Smooth muscle cell (in vitro differentiated cells): ENCODE data around the gene PRR5. TPM values are rescaled to one million over a fixed set of nuclear protein-coding genes. Genes with fewer than 3 reads are reported as not detected.

Source experiments
- DNase-seq: peaks from one replicate; lab custom pipeline; 2025; ENCODE audit not compliant: unreplicated experiment; lab: John Stamatoyannopoulos, UW
- H2AFZ ChIP-seq: fragments of 200-600 bp; sonication (generic); 2 replicates; pipeline ENCODE4 v1.6.0; 2016; ENCODE audit warnings: antibody characterized with exemption, low read depth, mild to moderate bottlenecking
- H3F3A ChIP-seq: fragments of 200-600 bp; sonication (generic); 2 replicates; pipeline ENCODE4 v1.6.0; 2017; ENCODE audit warnings: antibody characterized with exemption, low read depth
- H3K27ac ChIP-seq: fragments of 200-600 bp; sonication (generic); 2 replicates; pipeline ENCODE4 v1.5.1; 2016; ENCODE audit warnings: low read depth, mild to moderate bottlenecking
- H3K27me3 ChIP-seq: fragments of 200-600 bp; sonication (generic); 2 replicates; pipeline ENCODE4 v1.6.1; 2016; ENCODE audit warnings: low read depth, mild to moderate bottlenecking
- H3K36me3 ChIP-seq: fragments of 200-600 bp; sonication (generic); 2 replicates; pipeline ENCODE4 v1.5.1; 2016; ENCODE audit warnings: low read depth
- H3K4me1 ChIP-seq: fragments of 200-600 bp; sonication (generic); 2 replicates; pipeline ENCODE4 v1.5.1; 2016; ENCODE audit warnings: low read depth
- H3K4me2 ChIP-seq: fragments of 200-600 bp; sonication (generic); 2 replicates; pipeline ENCODE4 v1.6.0; 2016; ENCODE audit warnings: mild to moderate bottlenecking
- H3K4me3 ChIP-seq: fragments of 200-600 bp; sonication (generic); 2 replicates; pipeline ENCODE4 v1.5.1; 2016; ENCODE audit warnings: mild to moderate bottlenecking
- H3K79me2 ChIP-seq: fragments of 200-600 bp; sonication (generic); 2 replicates; pipeline ENCODE4 v1.6.0; 2016; ENCODE audit warnings: low read depth, mild to moderate bottlenecking
- H3K9ac ChIP-seq: fragments of 200-600 bp; sonication (generic); 2 replicates; pipeline ENCODE4 v1.6.0; 2016; ENCODE audit warnings: low read depth
- H3K9me3 ChIP-seq: fragments of 200-600 bp; sonication (generic); replicated peaks from 2 replicates; pipeline ENCODE4 v1.5.1; 2016; ENCODE audit warnings: low read depth
- H4K20me1 ChIP-seq: fragments of 200-600 bp; sonication (generic); 2 replicates; pipeline ENCODE4 v1.6.0; 2016; ENCODE audit warnings: low read depth
- CTCF ChIP-seq: fragments of 200-600 bp; sonication (generic); IDR thresholded peaks from 2 replicates; pipeline ENCODE4 v1.5.1; 2017; ENCODE audit warnings: borderline replicate concordance, mild to moderate bottlenecking, antibody characterized with exemption; ENCODE audit not compliant: insufficient read depth, poor library complexity, severe bottlenecking
- WGBS: methylation state at CpG from one replicate; pipeline ENCODE4 v1.1.7; 2016; ENCODE audit warnings: low lambda C conversion rate; 5-methylcytosine and 5-hydroxymethylcytosine counted together
- polyA plus RNA-seq: library from polyadenylated mRNA; unstranded; fragments of >200 nt; fragmentation: Nextera tagmentation; extraction: Ambion mirVana; gene quantifications from 2 replicates; pipeline ENCODE4 v1.2.1, GENCODE V29; 2016
- total RNA-seq: library from RNA; depleted of rRNA; stranded (reverse); fragments of >200 nt; gene quantifications from 2 replicates; pipeline ENCODE4 v1.2.3, GENCODE V29; 2014

PRR5 gene
- total and polyA plus RNA-seq, 2 experiments from 2014 or later: 16.3 to 25.5 TPM

- H3K27me3 ChIP-seq: no peaks in the 10 kb centered on the region
- 94% methylated on average over 25 of the region's 27 CpGs for WGBS
- no peaks in the 10 kb centered on the region for H3K36me3 ChIP-seq
- no peak overlapping the region for H3K27ac ChIP-seq
- no peak overlapping the region for H3K4me3 ChIP-seq
- no peak for TF ChIP-seq CTCF
- H3K9ac ChIP-seq: no peak overlapping the region
- H3K9me3 ChIP-seq: no peaks in the 10 kb centered on the region
- H4K20me1 ChIP-seq: peaks cover 43% of the 10 kb centered on the region
- no peak for DNase-seq
- H3K79me2 ChIP-seq: no peaks in the 10 kb centered on the region
- no peaks in the 10 kb centered on the region for H3F3A ChIP-seq
- H2AFZ ChIP-seq: no peak overlapping the region
- no peak overlapping the region for H3K4me2 ChIP-seq
- no peaks in the 10 kb centered on the region for H3K4me1 ChIP-seq
These were observed 30.7 kb downstream of the PRR5 start for GRCh38 chr22:44732661-44733060.

- Histone ChIP-seq H3K9ac (no peak overlapping the region), H3K27ac (no peak overlapping the region), H3K4me3 (no peak overlapping the region), H3K4me1 (no peaks in the 10 kb centered on the region), H3K36me3 (no peaks in the 10 kb centered on the region), H3F3A (no peaks in the 10 kb centered on the region), H3K9me3 (no peaks in the 10 kb centered on the region), H3K79me2 (no peaks in the 10 kb centered on the region), H2AFZ (no peak overlapping the region), H3K27me3 (no peaks in the 10 kb centered on the region), H3K4me2 (no peak overlapping the region), H4K20me1 (peaks cover 45% of the 10 kb centered on the region)
- no peak for TF ChIP-seq CTCF
- 91% methylated on average over 14 of the region's 14 CpGs for WGBS
- no peak for DNase-seq
These were observed 31.6 kb downstream of the PRR5 start for GRCh38 chr22:44733426-44734106.

GRCh38 chr22:44734278-44734677, 32.3 kb downstream of the PRR5 start:
- H3K4me2 ChIP-seq: no peak overlapping the region
- no peak overlapping the region for H3K9ac ChIP-seq
- H3K4me3 ChIP-seq: no peak overlapping the region
- H3K36me3 ChIP-seq: no peaks in the 10 kb centered on the region
- WGBS: 86% methylated on average over 7 of the region's 8 CpGs
- no peak for TF ChIP-seq CTCF
- H2AFZ ChIP-seq: no peak overlapping the region
- no peaks in the 10 kb centered on the region for H3K27me3 ChIP-seq
- H3K9me3 ChIP-seq: no peaks in the 10 kb centered on the region
- H3K27ac ChIP-seq: no peak overlapping the region
- H3K4me1 ChIP-seq: no peaks in the 10 kb centered on the region
- no peaks in the 10 kb centered on the region for H3K79me2 ChIP-seq
- no peak for DNase-seq
- H3F3A ChIP-seq: no peaks in the 10 kb centered on the region
- H4K20me1 ChIP-seq: peaks cover 49% of the 10 kb centered on the region
